HCT116 (cell line): ENCODE results near the gene SUPV3L1. TPM values are rescaled to one million over a fixed set of nuclear protein-coding genes. Genes with fewer than 3 reads are reported as not detected.

Experiments used
- ATAC-seq: fragments of 200-7000 bp; cut with Tn5 transposase; 2 replicates; pipeline ENCODE4 v1.9.1; 2020; ENCODE audit warnings: mild to moderate bottlenecking, moderate library complexity
- BruUV-seq: library from RNA; stranded (reverse); fragments of 400-500 nt; replicated peaks from 2 replicates; lab custom pipeline; 2021; lab: Mats Ljungman, UMichigan
- CTCF ChIA-PET: fragments of 300-600 bp; sonication (Branson Sonifier 250); formaldehyde crosslinking; loops from one replicate; lab custom pipeline; 2021; ENCODE audit warnings: antibody characterized with exemption; lab: Charles Lee
- POLR2A ChIA-PET: fragments of 300-600, 350-600 bp; sonication (Branson Sonifier 250); formaldehyde crosslinking; loops from one replicate; lab custom pipeline; 2021; ENCODE audit warnings: antibody characterized with exemption; lab: Charles Lee
- RAD21 ChIA-PET, 2 experiments: fragments of 300-600 bp; sonication (Branson Sonifier 250); formaldehyde crosslinking; loops; one replicate each; lab custom pipeline; 2023; ENCODE audit warnings: low total read pairs in 2 of 2; ENCODE audit not compliant: uncharacterized antibody in 2 of 2, unreplicated experiment in 2 of 2, low non-redundant PET in 1 of 2; lab: Charles Lee
- DNase-seq: peaks from one replicate; pipeline ENCODE4 v3.0.0-alpha.2; 2010; ENCODE audit warnings: low read depth, low spot score
- H2AFZ ChIP-seq: fragments of 200-600 bp; shearing (Covaris generic), sonication (generic); 2 replicates; pipeline ENCODE4 v1.6.1; 2017; ENCODE audit warnings: low read depth, mixed run types, mixed read lengths, antibody characterized with exemption, low read length; ENCODE audit not compliant: poor library complexity, severe bottlenecking
- H3K27ac ChIP-seq: 2 replicates; pipeline ENCODE4 v1.5.1; 2012; ENCODE audit warnings: low read depth, low read length
- H3K27me3 ChIP-seq: fragments of 200-600 bp; sonication (generic); 2 replicates; pipeline ENCODE4 v1.6.1; 2016; ENCODE audit warnings: mixed run types, low read length, mixed read lengths; ENCODE audit not compliant: insufficient read depth
- H3K36me3 ChIP-seq, 2 experiments: fragments of 200-500 bp in 1 of 2; fragments of 200-600 bp in 1 of 2; sonication (Bioruptor generic) in 1 of 2; sonication (generic) in 1 of 2; 2 replicates each; pipeline versions ENCODE4 v1.5.1 to v1.6.1; 2014 to 2016; ENCODE audit warnings: low read length in 2 of 2, inconsistent platforms in 1 of 2, mixed read lengths in 1 of 2, mixed run types in 1 of 2; ENCODE audit not compliant: insufficient read depth in 2 of 2, control insufficient read depth in 1 of 2
- H3K4me1 ChIP-seq, 2 experiments: fragments of 200-600 bp in 1 of 2; sonication (generic) in 1 of 2; 2 replicates each; pipeline versions ENCODE4 v1.5.1 to v1.6.1; 2012 to 2017; ENCODE audit warnings: low read length in 2 of 2, inconsistent platforms in 1 of 2, mild to moderate bottlenecking in 1 of 2, mixed read lengths in 1 of 2, mixed run types in 1 of 2, moderate library complexity in 1 of 2; ENCODE audit not compliant: insufficient read depth in 2 of 2, control insufficient read depth in 1 of 2
- H3K4me2 ChIP-seq: fragments of 200-600 bp; sonication (generic); 2 replicates; pipeline ENCODE4 v1.6.1; 2017; ENCODE audit warnings: mixed run types, low read length, mixed read lengths
- H3K4me3 ChIP-seq, 2 experiments: fragments of 200-600 bp in 1 of 2; sonication (generic) in 1 of 2; replicated peaks in 1 of 2; 2 replicates each; pipeline ENCODE4 v1.5.1; 2011 to 2016; ENCODE audit warnings: low read length in 2 of 2, control low read depth in 1 of 2, low read depth in 1 of 2, mild to moderate bottlenecking in 1 of 2, mixed read lengths in 1 of 2, mixed run types in 1 of 2
- H3K79me2 ChIP-seq: fragments of 200-600 bp; sonication (generic); 2 replicates; pipeline ENCODE4 v1.6.1; 2017; ENCODE audit warnings: mild to moderate bottlenecking, mixed run types, low read length, moderate library complexity, mixed read lengths; ENCODE audit not compliant: insufficient read depth
- H3K9ac ChIP-seq: fragments of 200-600 bp; sonication (generic); 2 replicates; pipeline ENCODE4 v1.6.1; 2016; ENCODE audit warnings: low read length, mixed read lengths
- H3K9me2 ChIP-seq: fragments of 200-600 bp; sonication (generic), shearing (Covaris generic); 2 replicates; pipeline ENCODE4 v1.6.1; 2017; ENCODE audit warnings: mixed run types, mild to moderate bottlenecking, moderate library complexity; ENCODE audit not compliant: insufficient read depth
- H3K9me3 ChIP-seq, 2 experiments: fragments of 200-500 bp in 1 of 2; fragments of 200-600 bp in 1 of 2; sonication (Bioruptor generic) in 1 of 2; sonication (generic) in 1 of 2; 2 replicates each; pipeline ENCODE4 v1.6.1; 2014 to 2017; ENCODE audit warnings: low read length in 2 of 2, mixed read lengths in 2 of 2, inconsistent platforms in 1 of 2, low read depth in 1 of 2, mild to moderate bottlenecking in 1 of 2, mixed run types in 1 of 2, moderate library complexity in 1 of 2; ENCODE audit not compliant: control insufficient read depth in 1 of 2, insufficient read depth in 1 of 2
- H4K20me1 ChIP-seq: fragments of 200-600 bp; sonication (generic), shearing (Covaris generic); 2 replicates; pipeline ENCODE4 v1.6.1; 2017; ENCODE audit warnings: mixed run types, mild to moderate bottlenecking, moderate library complexity; ENCODE audit not compliant: insufficient read depth
- CBX3 ChIP-seq: IDR thresholded peaks from 2 replicates; pipeline ENCODE4 v1.6.1; 2012; ENCODE audit warnings: low read depth
- EGR1 ChIP-seq: IDR thresholded peaks from 2 replicates; pipeline ENCODE4 v1.6.1; 2012; ENCODE audit warnings: low read depth
- EZH2phosphoT487 ChIP-seq: fragments of 200-600 bp; IDR thresholded peaks from 2 replicates; pipeline ENCODE4 v1.6.1; 2018; ENCODE audit warnings: antibody characterized with exemption, borderline replicate concordance
- FOSL1 ChIP-seq: IDR thresholded peaks from 2 replicates; pipeline ENCODE4 v1.6.1; 2012; ENCODE audit warnings: low read depth
- JUND ChIP-seq: IDR thresholded peaks from 2 replicates; pipeline ENCODE4 v1.6.1; 2012
- POLR2AphosphoS5 ChIP-seq: IDR thresholded peaks from 2 replicates; pipeline ENCODE4 v1.6.1; 2011; ENCODE audit warnings: mild to moderate bottlenecking, low read depth, low read length, moderate library complexity
- SIN3A ChIP-seq: IDR thresholded peaks from 2 replicates; pipeline ENCODE4 v1.6.1; 2012; ENCODE audit warnings: low read depth
- SP1 ChIP-seq: IDR thresholded peaks from 2 replicates; pipeline ENCODE4 v1.6.1; 2012; ENCODE audit warnings: low read depth
- SRF ChIP-seq: IDR thresholded peaks from 2 replicates; pipeline ENCODE4 v1.6.1; 2012; ENCODE audit warnings: low read depth
- TCF7L2 ChIP-seq: IDR thresholded peaks from 2 replicates; pipeline ENCODE4 v1.7.0; 2011; ENCODE audit warnings: borderline replicate concordance, inconsistent platforms; ENCODE audit not compliant: insufficient read depth, insufficient read length; ENCODE audit errors: extremely low read depth
- ZFX ChIP-seq: fragments of 450-650 bp; IDR thresholded peaks from 2 replicates; pipeline ENCODE4 v1.6.1; 2017
- ZNF274 ChIP-seq: fragments of 200-500 bp; sonication (Bioruptor generic); IDR thresholded peaks from 2 replicates; pipeline ENCODE4 v1.6.1; 2014; ENCODE audit warnings: mild to moderate bottlenecking, low read depth, low read length, inconsistent platforms
- intact Hi-C: fragments of 100-400 bp; cut with micrococcal nuclease; formaldehyde crosslinking; loops from 2 replicates; pipeline ENCODE4 v1.10.0; 2022
- total RNA-seq: library from RNA; stranded (reverse); gene quantifications from one replicate; pipeline ENCODE4 v1.2.1, GENCODE V29; 2021; ENCODE audit not compliant: unreplicated experiment
- TF ChIP-seq, protein P1 (sequence below): IDR thresholded peaks from 2 replicates; pipeline ENCODE4 v1.6.1; 2012
- TF ChIP-seq, protein P2 (sequence below): IDR thresholded peaks from 2 replicates; pipeline ENCODE4 v1.6.1; 2012
- TF ChIP-seq, protein P3 (sequence below): IDR thresholded peaks from 2 replicates; pipeline ENCODE4 v1.6.1; 2011; ENCODE audit warnings: mild to moderate bottlenecking, low read length, moderate library complexity; ENCODE audit not compliant: insufficient replicate concordance; ENCODE audit errors: extremely low read depth

The SUPV3L1 gene
- total RNA-seq, 1 experiment from 2014 or later: 59.7 TPM

DNA sequence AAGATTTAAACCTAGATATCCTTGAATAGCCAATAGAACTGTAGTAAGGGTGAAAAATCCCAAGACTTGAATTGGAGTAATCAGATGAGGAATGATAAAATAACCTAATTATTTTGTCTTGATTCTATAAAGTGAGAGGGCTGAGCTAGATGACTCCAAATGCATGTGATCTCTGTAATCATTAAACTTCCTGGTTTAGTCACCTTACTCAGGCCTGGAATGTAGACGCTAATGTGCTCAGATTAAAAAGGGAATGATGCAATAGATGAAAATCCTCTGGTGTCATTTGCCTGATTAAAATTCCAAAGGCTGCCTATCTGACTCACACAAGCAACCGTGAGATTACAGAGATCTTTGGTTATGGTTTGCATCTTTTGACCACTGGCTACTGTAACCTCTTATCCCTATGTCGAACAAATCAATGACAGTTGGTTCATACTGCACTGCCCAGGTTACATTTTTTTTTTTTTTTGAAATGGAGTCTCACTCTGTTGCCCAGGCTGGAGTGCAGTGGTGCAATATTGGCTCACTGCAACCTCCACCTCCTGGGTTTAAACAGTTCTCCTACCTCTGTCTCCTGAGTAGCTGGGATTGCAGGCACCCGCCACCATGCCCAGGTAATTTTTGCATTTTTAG is 37.2 kb downstream of the SUPV3L1 start (continued):
- peak; percentile 77 for TF ChIP-seq TCF7L2
- no peak for TF ChIP-seq ZFX
- TF ChIP-seq, protein P1, sequence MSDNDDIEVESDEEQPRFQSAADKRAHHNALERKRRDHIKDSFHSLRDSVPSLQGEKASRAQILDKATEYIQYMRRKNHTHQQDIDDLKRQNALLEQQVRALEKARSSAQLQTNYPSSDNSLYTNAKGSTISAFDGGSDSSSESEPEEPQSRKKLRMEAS: peak; percentile 84
- TF ChIP-seq SRF: peak; percentile 64; the same call in 1 of the 2 replicates

DNA sequence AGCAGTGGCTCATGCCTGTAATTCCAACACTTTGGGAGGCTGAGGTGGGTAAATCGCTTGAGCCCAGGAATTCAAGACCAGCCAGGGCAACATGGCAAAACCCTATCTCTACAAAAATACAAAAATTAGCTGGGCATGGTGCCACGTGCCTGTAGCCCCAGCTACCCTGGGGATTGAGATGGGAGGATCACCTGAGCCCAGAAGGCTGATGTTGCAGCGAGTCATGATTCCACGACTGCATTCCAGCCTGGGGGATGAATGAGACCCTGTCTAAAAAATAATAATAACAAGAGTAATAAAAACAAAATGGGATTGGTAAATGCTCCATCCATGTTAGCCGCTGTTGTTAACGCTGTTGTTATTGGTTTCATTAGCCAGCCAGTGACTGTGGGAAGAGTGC is 38.8 kb downstream of the SUPV3L1 start:
- Histone ChIP-seq H3K4me2 (peak overlapping the region; percentile 41), H3K36me3 (no peaks in the 10 kb centered on the region), H3K79me2 (no peaks in the 10 kb centered on the region), H4K20me1 (no peaks in the 10 kb centered on the region), H3K4me3 (no peak overlapping the region), H3K9ac (no peak overlapping the region)
- ChIA-PET CTCF (no interaction called here), RAD21 (no interaction called here)
- intact Hi-C loops: loop anchor here (10.0 kb wide), 1 partner anchor 214 kb away; no protein-coding TSS in a partner anchor
- BruUV-seq: no TSS peak
- ATAC-seq: no peak
- no peak for TF ChIP-seq SIN3A
- TF ChIP-seq FOSL1: peak; percentile 41; the same call in 1 of the 2 replicates
- no peak for TF ChIP-seq SRF
- TF ChIP-seq, all 23 proteins: peak for 1
- no peaks in the 10 kb centered on the region for H3K9me2 ChIP-seq
- POLR2A ChIA-PET: no interaction called here
- DNase-seq: no peak
- H3K9me3 ChIP-seq: no peaks in the 10 kb centered on the region
- H3K27ac ChIP-seq: no peak overlapping the region
- H3K4me1 ChIP-seq: peaks cover 47 to 66% of the 10 kb centered on the region in 2 experiments
- H2AFZ ChIP-seq: peak overlapping the region; percentile 27
- H3K27me3 ChIP-seq: no peaks in the 10 kb centered on the region

DNA sequence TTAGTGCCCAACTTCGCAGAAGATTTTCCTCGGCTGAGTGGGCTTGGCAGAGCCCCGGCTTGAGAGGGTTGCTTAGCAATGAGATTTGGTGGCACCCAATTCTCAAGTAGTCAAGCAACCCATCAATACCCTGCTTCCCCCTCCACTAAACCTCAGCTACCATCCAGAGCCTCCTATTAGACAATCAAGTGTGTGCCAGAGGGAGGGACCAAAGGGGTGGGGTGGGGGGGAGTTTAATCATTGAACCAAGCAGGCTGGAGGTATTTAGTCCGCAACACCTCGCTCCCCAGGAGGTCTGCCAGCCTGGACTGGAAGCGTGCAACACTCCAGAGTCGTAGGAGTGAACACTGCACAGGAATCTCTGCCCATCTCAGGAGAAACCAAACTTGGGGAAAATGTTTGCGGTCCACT is 40.0 kb downstream of the SUPV3L1 start, which contains the start of gene HKDC1:
Gene HKDC1, plus strand, starts transcription at position 292 of the 411 bp plus-strand sequence. Its CDS starts 104 bp downstream, at position 396.
- Histone ChIP-seq H3K9me3 (no peaks in the 10 kb centered on the region), H3K27me3 (no peaks in the 10 kb centered on the region), H3K36me3 (no peaks in the 10 kb centered on the region), H2AFZ (no peak within 1 kb of the TSS), H3K9me2 (no peaks in the 10 kb centered on the region), H4K20me1 (no peaks in the 10 kb centered on the region), H3K4me2 (peak within 1 kb of the TSS; percentile 41), H3K79me2 (no peaks in the 10 kb centered on the region), H3K4me1 (peaks cover 53 to 74% of the 10 kb centered on the region in 2 experiments), H3K4me3 (no peak within 1 kb of the TSS), H3K27ac (no peak within 1 kb of the TSS), H3K9ac (no peak within 1 kb of the TSS)
- no TSS peak for BruUV-seq
- intact Hi-C loops: no loop called here
- DNase-seq: no peak
- ChIA-PET POLR2A (interaction anchor here (0.6 kb wide), 1 partner anchor 1928 kb away, joined by 3 read pairs; no protein-coding TSS in a partner anchor), CTCF (interaction anchor here (1.2 kb wide), 1 partner anchor 188 kb away, joined by 4 read pairs; no protein-coding TSS in a partner anchor), RAD21 (no interaction called here)
- ATAC-seq: no peak
- TF ChIP-seq EGR1 (no peak), ZFX (no peak), JUND (no peak), SRF (no peak), SP1 (no peak; the same call in 1 of the 2 replicates), EZH2phosphoT487 (no peak), ZNF274 (no peak), POLR2AphosphoS5 (no peak), SIN3A (no peak), FOSL1 (no peak), CBX3 (no peak)
- TF ChIP-seq, protein P2, sequence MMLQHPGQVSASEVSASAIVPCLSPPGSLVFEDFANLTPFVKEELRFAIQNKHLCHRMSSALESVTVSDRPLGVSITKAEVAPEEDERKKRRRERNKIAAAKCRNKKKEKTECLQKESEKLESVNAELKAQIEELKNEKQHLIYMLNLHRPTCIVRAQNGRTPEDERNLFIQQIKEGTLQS: no peak
- TF ChIP-seq, protein P3, sequence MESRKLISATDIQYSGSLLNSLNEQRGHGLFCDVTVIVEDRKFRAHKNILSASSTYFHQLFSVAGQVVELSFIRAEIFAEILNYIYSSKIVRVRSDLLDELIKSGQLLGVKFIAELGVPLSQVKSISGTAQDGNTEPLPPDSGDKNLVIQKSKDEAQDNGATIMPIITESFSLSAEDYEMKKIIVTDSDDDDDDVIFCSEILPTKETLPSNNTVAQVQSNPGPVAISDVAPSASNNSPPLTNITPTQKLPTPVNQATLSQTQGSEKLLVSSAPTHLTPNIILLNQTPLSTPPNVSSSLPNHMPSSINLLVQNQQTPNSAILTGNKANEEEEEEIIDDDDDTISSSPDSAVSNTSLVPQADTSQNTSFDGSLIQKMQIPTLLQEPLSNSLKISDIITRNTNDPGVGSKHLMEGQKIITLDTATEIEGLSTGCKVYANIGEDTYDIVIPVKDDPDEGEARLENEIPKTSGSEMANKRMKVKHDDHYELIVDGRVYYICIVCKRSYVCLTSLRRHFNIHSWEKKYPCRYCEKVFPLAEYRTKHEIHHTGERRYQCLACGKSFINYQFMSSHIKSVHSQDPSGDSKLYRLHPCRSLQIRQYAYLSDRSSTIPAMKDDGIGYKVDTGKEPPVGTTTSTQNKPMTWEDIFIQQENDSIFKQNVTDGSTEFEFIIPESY: no peak
